ENCODE measurements around the gene PPIF.

- TF ChIP-seq CTCF (IDR thresholded peaks at IDR 0.05), result no peak
- no peak for TF ChIP-seq REST (IDR thresholded peaks at IDR 0.05; ENCODE audit: insufficient read depth in 1 of 2, low read depth in 2 of 2, low read length in 1 of 2)
Observed at GRCh38 chr10:79322616-79323543, 24.4 kb upstream of the PPIF start.

Data from Panc1 (cell line).